SU-DHL-6 (cell line): Measurements from ENCODE around the gene PIP4K2B.

Experiments
- EZH2phosphoT487 ChIP-seq: fragments of 200-600 bp; sonication (generic), shearing (Covaris generic); conservative IDR thresholded peaks from 2 replicates; pipeline ENCODE4 v1.6.1; 2018; ENCODE audit warnings: mild to moderate bottlenecking, antibody characterized with exemption, low read length, moderate library complexity, mixed read lengths
- TF ChIP-seq, protein P1 (sequence below): fragments of 200-600 bp; sonication (generic); IDR thresholded peaks from one replicate; pipeline ENCODE4 v1.5.1; 2017; ENCODE audit warnings: antibody characterized with exemption, mild to moderate bottlenecking, low read length, moderate library complexity; ENCODE audit not compliant: insufficient read depth, poor library complexity, severe bottlenecking

DNA sequence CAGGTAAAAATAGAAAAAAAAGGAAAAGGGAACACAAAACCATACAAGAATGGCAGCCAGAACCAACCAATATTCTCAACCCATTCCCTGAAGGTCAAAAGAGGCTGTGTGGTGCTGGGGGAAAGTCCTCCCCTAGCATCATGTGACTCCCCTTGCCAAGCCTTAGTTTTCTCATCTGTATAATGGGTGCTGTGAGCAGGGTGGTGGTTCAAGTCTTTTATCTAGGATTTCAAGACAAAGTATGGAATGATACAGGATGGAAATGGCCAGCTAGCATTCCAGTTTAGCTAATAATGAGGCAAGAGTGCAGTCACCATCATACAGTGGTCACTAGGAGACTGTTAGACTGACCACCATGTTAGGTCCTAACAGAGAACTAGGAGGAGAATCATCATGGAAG, 26.1 kb downstream of the PIP4K2B start:
- TF ChIP-seq, protein P1, sequence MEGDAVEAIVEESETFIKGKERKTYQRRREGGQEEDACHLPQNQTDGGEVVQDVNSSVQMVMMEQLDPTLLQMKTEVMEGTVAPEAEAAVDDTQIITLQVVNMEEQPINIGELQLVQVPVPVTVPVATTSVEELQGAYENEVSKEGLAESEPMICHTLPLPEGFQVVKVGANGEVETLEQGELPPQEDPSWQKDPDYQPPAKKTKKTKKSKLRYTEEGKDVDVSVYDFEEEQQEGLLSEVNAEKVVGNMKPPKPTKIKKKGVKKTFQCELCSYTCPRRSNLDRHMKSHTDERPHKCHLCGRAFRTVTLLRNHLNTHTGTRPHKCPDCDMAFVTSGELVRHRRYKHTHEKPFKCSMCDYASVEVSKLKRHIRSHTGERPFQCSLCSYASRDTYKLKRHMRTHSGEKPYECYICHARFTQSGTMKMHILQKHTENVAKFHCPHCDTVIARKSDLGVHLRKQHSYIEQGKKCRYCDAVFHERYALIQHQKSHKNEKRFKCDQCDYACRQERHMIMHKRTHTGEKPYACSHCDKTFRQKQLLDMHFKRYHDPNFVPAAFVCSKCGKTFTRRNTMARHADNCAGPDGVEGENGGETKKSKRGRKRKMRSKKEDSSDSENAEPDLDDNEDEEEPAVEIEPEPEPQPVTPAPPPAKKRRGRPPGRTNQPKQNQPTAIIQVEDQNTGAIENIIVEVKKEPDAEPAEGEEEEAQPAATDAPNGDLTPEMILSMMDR, result no peak
- no peak for TF ChIP-seq EZH2phosphoT487
